IMR-90 (cell line): Measurements from ENCODE around the gene FTCDNL1. TPM values are rescaled to one million over a fixed set of nuclear protein-coding genes. Genes with fewer than 3 reads are reported as not detected.

Source experiments
- ATAC-seq: fragments of 200-7000 bp; cut with Tn5 transposase; 2 replicates; pipeline ENCODE4 v1.9.1; 2020; ENCODE audit warnings: low read depth, mild to moderate bottlenecking, moderate library complexity
- BruUV-seq: library from RNA; stranded (reverse); fragments of 400-500 nt; replicated peaks from 2 replicates; lab custom pipeline; 2021; lab: Mats Ljungman, UMichigan
- CTCF ChIA-PET: fragments of 300-600 bp; formaldehyde crosslinking; extraction: SDS; loops from one replicate; lab custom pipeline; 2021; ENCODE audit warnings: antibody characterized with exemption; lab: Yijun Ruan, JAX
- POLR2A ChIA-PET: fragments of 300-600 bp; sonication (Branson Sonifier 250); formaldehyde crosslinking; loops from one replicate; lab custom pipeline; 2022; ENCODE audit warnings: antibody characterized with exemption; ENCODE audit not compliant: unreplicated experiment; lab: Charles Lee
- DNase-seq: peaks from one replicate; pipeline ENCODE4 v3.0.0; 2013
- H2AFZ ChIP-seq: replicated peaks from 2 replicates; pipeline ENCODE3; 2013; ENCODE audit warnings: low read length, mild to moderate bottlenecking; ENCODE audit not compliant: poor library complexity
- H2AK5ac ChIP-seq: 2 replicates; pipeline ENCODE4 v1.6.1; 2013; ENCODE audit warnings: low read depth, low read length, inconsistent platforms
- H2AK9ac ChIP-seq: replicated peaks from 2 replicates; pipeline ENCODE3; 2013; ENCODE audit warnings: mild to moderate bottlenecking, low read depth, low read length, moderate library complexity; ENCODE audit not compliant: poor library complexity
- H2BK120ac ChIP-seq: 2 replicates; pipeline ENCODE4 v1.6.1; 2013; ENCODE audit warnings: low read depth, low read length, inconsistent platforms
- H2BK15ac ChIP-seq: 3 replicates; pipeline ENCODE4 v1.6.1; 2013; ENCODE audit warnings: low read depth, low read length, inconsistent platforms
- H2BK20ac ChIP-seq: 2 replicates; pipeline ENCODE4 v1.6.1; 2013; ENCODE audit warnings: low read depth, mild to moderate bottlenecking, inconsistent platforms, low read length, moderate library complexity
- H2BK5ac ChIP-seq: 2 replicates; pipeline ENCODE4 v1.6.1; 2013; ENCODE audit warnings: mild to moderate bottlenecking, low read depth, low read length, inconsistent platforms; ENCODE audit not compliant: poor library complexity, severe bottlenecking
- H3K14ac ChIP-seq: replicated peaks from 2 replicates; pipeline ENCODE4 v1.6.1; 2013; ENCODE audit warnings: low read depth, low read length, inconsistent platforms
- H3K18ac ChIP-seq: 2 replicates; pipeline ENCODE4 v1.6.1; 2013; ENCODE audit warnings: low read depth, low read length, control low read depth
- H3K23ac ChIP-seq: 2 replicates; pipeline ENCODE4 v1.6.1; 2013; ENCODE audit warnings: low read depth, low read length, inconsistent platforms
- H3K27ac ChIP-seq: 2 replicates; pipeline ENCODE4 v1.5.1; 2013; ENCODE audit warnings: mild to moderate bottlenecking, control low read depth, low read length; ENCODE audit not compliant: insufficient read depth
- H3K27me3 ChIP-seq: 2 replicates; pipeline ENCODE4 v1.6.1; 2013; ENCODE audit warnings: low read length; ENCODE audit not compliant: control insufficient read depth, insufficient read depth
- H3K36me3 ChIP-seq: 2 replicates; pipeline ENCODE4 v1.6.1; 2013; ENCODE audit warnings: low read length, mixed read lengths; ENCODE audit not compliant: control insufficient read depth, insufficient read depth
- H3K4ac ChIP-seq: 2 replicates; pipeline ENCODE4 v1.6.1; 2013; ENCODE audit warnings: low read depth, low read length, inconsistent platforms
- H3K4me1 ChIP-seq: 2 replicates; pipeline ENCODE4 v1.6.1; 2013; ENCODE audit warnings: low read length, mixed read lengths; ENCODE audit not compliant: control insufficient read depth, insufficient read depth
- H3K4me2 ChIP-seq: 2 replicates; pipeline ENCODE4 v1.6.1; 2013; ENCODE audit warnings: low read depth, mild to moderate bottlenecking, control low read depth, low read length, moderate library complexity
- H3K4me3 ChIP-seq: 2 replicates; pipeline ENCODE4 v1.5.1; 2013; ENCODE audit warnings: low read depth, mild to moderate bottlenecking, control low read depth, low read length, moderate library complexity; ENCODE audit not compliant: insufficient read depth
- H3K56ac ChIP-seq: 2 replicates; pipeline ENCODE4 v1.6.1; 2013; ENCODE audit warnings: low read length, inconsistent platforms; ENCODE audit not compliant: insufficient read depth; ENCODE audit errors: extremely low read depth
- H3K79me1 ChIP-seq, 2 experiments: 2 replicates each; pipeline ENCODE4 v1.6.1; 2013; ENCODE audit warnings: low read length in 2 of 2, inconsistent platforms in 1 of 2, low read depth in 1 of 2
- H3K9ac ChIP-seq: 2 replicates; pipeline ENCODE4 v1.6.1; 2013; ENCODE audit warnings: low read depth, low read length, control low read depth
- H3K9me1 ChIP-seq: 2 replicates; pipeline ENCODE4 v1.6.1; 2013; ENCODE audit warnings: low read length, inconsistent platforms; ENCODE audit not compliant: insufficient read depth
- H3K9me3 ChIP-seq: 2 replicates; pipeline ENCODE4 v1.6.1; 2013; ENCODE audit warnings: low read length; ENCODE audit not compliant: control insufficient read depth, insufficient read depth
- H4K20me1 ChIP-seq: 2 replicates; pipeline ENCODE4 v1.6.1; 2013; ENCODE audit warnings: low read length, inconsistent platforms; ENCODE audit not compliant: insufficient read depth
- H4K5ac ChIP-seq: 2 replicates; pipeline ENCODE4 v1.6.1; 2013; ENCODE audit warnings: mild to moderate bottlenecking, low read depth, low read length, control low read depth
- H4K8ac ChIP-seq, 2 experiments: 2 replicates each; pipeline ENCODE4 v1.6.1; 2013; ENCODE audit warnings: low read depth in 2 of 2, low read length in 2 of 2, control low read depth in 1 of 2, inconsistent platforms in 1 of 2
- H4K91ac ChIP-seq: 2 replicates; pipeline ENCODE4 v1.6.1; 2013; ENCODE audit warnings: low read depth, low read length, inconsistent platforms; ENCODE audit not compliant: insufficient read depth
- CTCF ChIP-seq: conservative IDR thresholded peaks from 2 replicates; pipeline ENCODE4 v1.5.1; 2012; ENCODE audit warnings: mild to moderate bottlenecking, low read depth, low read length, improper control_type of control experiment
- NFE2L2 ChIP-seq: fragments of 150-350 bp; IDR thresholded peaks from 2 replicates; pipeline ENCODE4 v1.6.1; 2016; ENCODE audit warnings: low read depth, mild to moderate bottlenecking, low read length
- WGBS, 2 experiments: methylation state at CpG; one replicate each; pipeline versions ENCODE4 v1.1.5 to v1.1.7; 2013; ENCODE audit warnings: missing lambda C conversion rate in 2 of 2; ENCODE audit not compliant: insufficient read length in 1 of 2; ENCODE audit errors: extremely low coverage in 2 of 2; 5-methylcytosine and 5-hydroxymethylcytosine counted together
- dilution Hi-C: fragments of 300-500 bp; cut with HindIII; formaldehyde crosslinking; loops from one replicate; pipeline ENCODE4 v1.14.3; 2018; ENCODE audit warnings: low sequenced_read_pairs; ENCODE audit not compliant: unreplicated experiment
- in situ Hi-C: fragments of 300-500 bp; cut with MboI; formaldehyde crosslinking; loops from 3 replicates; pipeline ENCODE4 v1.14.3; 2019; ENCODE audit warnings: low sequenced_read_pairs, inconsistent platforms, mixed read lengths
- intact Hi-C: fragments of 100-400 bp; cut with micrococcal nuclease; formaldehyde crosslinking; loops from 2 replicates; pipeline ENCODE4 v1.10.0; 2022
- polyA plus RNA-seq, 3 experiments: library from polyadenylated mRNA; depleted of rRNA; stranded (reverse); fragments of >200 nt; gene quantifications; 2 replicates each; pipeline ENCODE4 v1.2.3, GENCODE V29; 2012; ENCODE audit warnings: low replicate concordance in 1 of 3
- total RNA-seq: library from RNA; depleted of rRNA; stranded (reverse); fragments of >200 nt; gene quantifications from 2 replicates; pipeline ENCODE4 v1.2.3, GENCODE V29; 2012

FTCDNL1 gene
- total and polyA plus RNA-seq, 2 of the 4 experiments (the other 2 are of a cell fraction), result 0.18 to 0.21 TPM

- H2AK9ac ChIP-seq, result no peak overlapping the region
- DNase-seq (no peak), ATAC-seq (no peak)
- intact Hi-C loops, result loop anchor here (5.0 kb wide), 1 partner anchor 33 kb away; no protein-coding TSS in a partner anchor
- H2BK15ac ChIP-seq, result no peak overlapping the region
- POLR2A ChIA-PET, result no interaction called here
- dilution Hi-C loops, result no loop called here
- H3K4me3 ChIP-seq, result peak overlapping the region; percentile 51
- peak overlapping the region; percentile 37 for H3K4me2 ChIP-seq
- no peak overlapping the region for H4K5ac ChIP-seq
- H3K79me1 ChIP-seq, result no peaks in the 10 kb centered on the region
- H3K27me3 ChIP-seq, result peaks cover 32% of the 10 kb centered on the region
- H3K36me3 ChIP-seq, result no peaks in the 10 kb centered on the region
- no TSS peak for BruUV-seq
- H4K20me1 ChIP-seq, result no peaks in the 10 kb centered on the region
- H3K14ac ChIP-seq, result no peak overlapping the region
- H4K8ac ChIP-seq, result no peak overlapping the region
- H2BK5ac ChIP-seq, result no peak overlapping the region
- in situ Hi-C loops, result no loop called here
- H3K9me1 ChIP-seq, result no peaks in the 10 kb centered on the region
- H3K9me3 ChIP-seq, result no peaks in the 10 kb centered on the region
- WGBS, 2 experiments, result no CpG with 5 or more reads among the region's 12 CpGs
- CTCF ChIA-PET, result no interaction called here
- no peak overlapping the region for H3K27ac ChIP-seq
- H3K23ac ChIP-seq, result no peak overlapping the region
- H4K91ac ChIP-seq, result no peak overlapping the region
- H2BK20ac ChIP-seq, result no peak overlapping the region
- no peak overlapping the region for H3K56ac ChIP-seq
- no peak overlapping the region for H3K18ac ChIP-seq
- TF ChIP-seq NFE2L2 (no peak), CTCF (no peak)
- no peaks in the 10 kb centered on the region for H3K4me1 ChIP-seq
- no peak overlapping the region for H2AK5ac ChIP-seq
- H3K9ac ChIP-seq, result no peak overlapping the region
- H2BK120ac ChIP-seq, result no peak overlapping the region
- peak overlapping the region; percentile 94 for H2AFZ ChIP-seq
- H3K4ac ChIP-seq, result no peak overlapping the region
These were observed 724 bp downstream of the FTCDNL1 start for GRCh38 chr2:199850218-199850717.
